NCI-H226 (cell line): ENCODE results near the gene GLYAT.
A peak's percentile ranks its signal among the peaks of the same experiment; 100 is the strongest.

Experiments used
- DNase-seq: peaks from one replicate; pipeline ENCODE4 v3.0.0-alpha.2; 2015

GLYAT gene

GRCh38 chr11:58731819-58732218, at the start of gene GLYAT:
Gene GLYAT (minus strand): TSS chr11:58731943. CDS start chr11:58724496, 7,447 bp downstream.
- no peak for DNase-seq

DNA sequence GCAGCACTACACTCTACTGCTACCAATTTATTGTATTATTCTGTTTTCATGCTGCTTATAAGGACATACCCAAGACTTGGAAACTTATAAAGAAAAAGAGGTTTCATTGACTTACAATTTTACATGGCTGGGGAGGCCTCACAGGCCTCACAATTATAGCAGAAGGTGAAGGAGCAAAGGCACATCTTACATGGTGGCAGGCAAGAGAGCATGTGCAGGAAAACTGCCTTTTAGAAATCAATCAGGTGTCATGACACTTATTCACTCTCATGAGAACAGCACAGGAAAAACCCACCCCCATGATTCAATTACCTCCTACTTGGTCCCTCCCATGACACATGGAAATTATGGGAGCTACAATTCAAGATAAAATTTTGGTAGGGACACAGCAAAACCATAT, 49.6 kb upstream of the GLYAT start:
- DNase-seq, result no peak

DNA sequence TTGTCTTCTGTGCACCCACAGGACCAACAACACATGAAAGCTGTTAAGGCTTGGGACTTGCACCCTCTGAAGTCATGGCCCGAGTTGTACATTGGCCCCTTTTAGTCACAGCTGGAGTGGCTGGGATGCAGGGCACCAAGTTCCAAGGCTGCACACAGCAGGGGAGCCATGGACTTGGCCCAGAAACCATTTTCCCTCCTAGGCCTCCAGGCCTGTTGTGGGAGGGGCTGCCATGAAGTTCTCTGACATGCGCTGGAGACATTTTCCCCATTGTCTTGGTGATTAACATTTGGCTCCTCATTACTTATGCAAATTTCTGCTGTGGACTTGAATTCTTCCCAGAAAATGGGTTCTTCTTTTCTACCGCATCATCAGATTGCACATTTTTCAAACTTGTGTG, 48.8 kb upstream of the GLYAT start:
- no peak for DNase-seq

DNA sequence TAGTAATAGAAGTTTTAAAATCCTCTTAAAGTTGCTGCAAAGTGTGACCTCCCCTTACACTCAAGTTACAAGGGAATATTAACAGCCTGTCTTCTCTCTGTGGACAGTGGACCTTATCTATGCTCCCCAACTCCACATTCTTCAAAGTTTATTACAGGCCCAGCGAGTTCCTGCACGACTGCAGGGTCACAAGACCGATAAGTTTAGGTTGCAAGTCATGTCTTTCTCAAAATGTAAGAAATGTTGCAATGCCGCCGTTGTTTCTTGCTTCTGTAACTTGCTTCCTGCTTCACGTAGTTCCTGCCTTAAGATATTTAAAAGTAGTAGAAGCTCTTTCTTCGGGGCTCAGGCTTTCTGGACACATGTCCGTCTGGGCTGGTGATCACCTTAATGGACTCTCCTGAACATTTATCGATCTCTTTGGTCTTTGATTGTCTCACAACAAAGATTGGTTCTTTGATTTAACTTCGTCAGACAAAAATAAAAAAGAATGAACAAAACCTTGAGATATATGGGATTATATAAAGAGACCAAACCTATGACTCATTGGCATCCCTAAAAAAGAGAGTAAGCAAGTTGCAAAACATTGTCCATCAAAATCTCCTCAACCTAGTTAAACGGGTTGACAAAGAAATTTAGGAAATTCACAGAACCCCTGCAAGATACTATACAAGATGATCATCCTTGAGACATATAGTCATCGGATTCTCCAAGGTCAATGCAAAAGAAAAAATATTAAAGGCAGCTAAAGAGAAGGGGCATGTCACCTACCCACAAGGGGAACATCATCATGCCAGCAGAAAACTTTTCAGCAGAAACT, 45.4 kb upstream of the GLYAT start:
- no peak for DNase-seq

- DNase-seq, result no peak
Observed at GRCh38 chr11:58775066-58775708, 43.4 kb upstream of the GLYAT start.

DNA sequence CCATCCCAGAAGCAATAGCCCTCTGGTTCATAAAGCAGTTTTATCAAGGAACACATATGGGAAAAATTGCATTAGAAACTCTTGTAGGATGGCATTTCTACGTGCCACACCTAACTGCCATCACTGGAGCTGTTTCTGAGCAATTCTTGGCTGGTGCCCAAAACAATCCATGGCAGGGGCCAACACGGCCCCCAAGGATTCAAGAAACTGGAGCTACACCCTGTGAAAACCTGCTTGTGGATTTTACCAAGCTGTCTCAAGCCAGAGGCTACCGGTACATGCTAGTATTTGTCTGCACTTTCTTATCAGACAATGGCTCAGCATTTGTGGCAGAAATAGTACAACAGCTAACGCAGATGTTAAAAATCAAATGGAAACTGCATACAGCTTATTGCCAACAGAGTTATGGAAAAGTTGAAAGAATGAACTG, 42.4 kb upstream of the GLYAT start:
- no peak for DNase-seq

DNA sequence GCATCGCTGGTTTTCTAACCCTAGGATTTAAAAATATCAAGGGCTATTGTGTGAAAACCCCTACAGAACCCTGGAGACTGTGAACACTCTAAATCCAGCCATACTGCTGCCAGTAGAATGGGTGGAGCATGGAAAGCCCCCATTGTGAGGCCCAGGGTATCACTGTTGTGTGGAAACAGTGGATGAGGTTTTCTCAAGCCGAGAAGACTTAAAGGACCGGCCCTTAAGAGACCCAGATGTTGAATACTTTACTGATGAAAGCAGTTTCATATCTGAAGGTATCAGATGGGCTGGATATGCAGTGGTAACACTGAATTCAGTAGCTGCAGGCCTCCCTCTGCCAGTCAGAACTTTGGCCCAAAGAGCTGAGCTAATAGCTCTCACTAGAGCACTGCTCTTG, 41.6 kb upstream of the GLYAT start:
- DNase-seq, result no peak

DNA sequence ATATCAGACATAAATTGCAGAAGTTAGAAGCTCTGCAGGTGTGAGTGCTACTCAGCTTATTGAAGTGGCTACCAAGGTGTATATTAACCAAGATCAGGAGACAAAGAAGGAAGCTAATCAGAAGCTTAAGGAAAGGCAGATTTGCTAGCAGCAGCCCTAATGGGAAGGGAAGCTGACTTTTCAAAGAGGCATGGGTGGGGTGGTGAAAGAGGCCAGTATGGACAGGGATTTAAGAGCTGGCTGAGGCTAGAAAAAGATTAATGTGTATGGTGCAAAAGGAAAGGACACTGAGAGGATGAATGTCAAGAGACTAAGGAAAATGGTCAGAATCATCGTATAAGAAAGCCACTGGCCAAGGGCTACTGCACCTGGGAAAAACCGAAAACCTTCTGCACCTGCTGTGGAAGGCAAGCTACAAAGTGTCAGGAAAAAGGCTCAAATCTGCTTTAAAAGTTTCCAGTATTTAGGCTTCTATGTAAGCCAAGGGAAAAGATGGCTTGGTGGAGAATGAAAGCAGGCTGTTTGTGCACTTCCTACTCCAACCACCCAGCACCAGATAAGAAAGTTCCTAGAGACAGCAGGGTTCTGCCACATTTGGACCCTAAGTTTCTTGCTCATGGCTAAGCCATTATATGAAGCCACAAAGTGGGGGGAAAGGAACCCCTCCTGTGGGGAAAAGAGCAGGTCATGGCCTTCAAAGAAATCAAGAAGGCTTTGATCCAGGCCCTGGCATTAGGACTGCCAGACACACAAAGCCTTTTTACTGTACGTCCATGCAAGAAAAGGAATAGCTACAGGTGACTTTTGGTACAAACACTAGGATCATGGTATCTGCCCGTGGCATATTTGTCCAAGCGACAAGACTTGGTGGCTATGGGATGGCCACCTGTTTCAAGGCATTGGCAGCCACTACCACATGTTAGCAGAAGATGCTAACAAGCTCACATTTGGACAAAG, 40.9 kb upstream of the GLYAT start:
- DNase-seq, result no peak

DNA sequence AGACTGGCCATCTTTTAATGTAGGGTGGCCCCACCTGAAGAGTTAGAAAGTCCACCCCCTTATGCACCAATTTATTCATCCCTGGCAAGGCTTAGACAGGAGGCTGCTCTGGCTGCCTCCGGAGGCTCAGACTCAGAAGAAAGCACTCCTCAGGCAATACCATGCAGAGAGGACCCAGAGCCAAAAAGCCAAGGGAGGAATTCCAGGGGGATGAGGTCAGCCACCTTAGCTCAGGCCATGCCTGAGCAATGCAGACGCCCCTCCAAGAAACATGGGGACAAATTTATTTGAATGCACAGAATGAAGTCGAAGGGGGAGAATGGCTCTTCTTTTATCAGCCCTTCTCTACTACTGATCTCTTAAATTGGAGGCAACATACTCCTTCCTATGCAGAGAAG, 39.7 kb upstream of the GLYAT start:
- DNase-seq, result peak; percentile 21

- DNase-seq, result peak; percentile 38
Observed at GRCh38 chr11:58770627-58771457, 39.1 kb upstream of the GLYAT start.

DNA sequence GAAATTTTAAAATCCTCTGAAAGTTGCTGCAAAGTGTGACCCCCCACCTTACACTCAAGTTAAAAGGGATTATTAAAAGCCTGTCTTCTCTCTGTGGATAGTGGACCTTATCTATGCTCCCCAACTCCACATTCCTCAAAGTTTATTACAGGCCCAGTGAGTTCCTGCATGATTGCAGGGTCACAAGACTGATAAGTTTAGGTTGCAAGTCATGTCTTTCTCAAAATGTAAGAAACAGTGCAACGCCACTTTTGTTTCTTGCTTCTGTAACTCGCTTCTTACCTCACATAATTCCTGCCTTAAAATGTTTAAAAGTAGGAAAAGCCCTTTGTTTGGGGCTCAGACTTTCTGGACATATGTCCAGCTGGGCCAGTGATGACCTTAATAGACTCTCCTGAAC, 38.4 kb upstream of the GLYAT start:
- no peak for DNase-seq

DNA sequence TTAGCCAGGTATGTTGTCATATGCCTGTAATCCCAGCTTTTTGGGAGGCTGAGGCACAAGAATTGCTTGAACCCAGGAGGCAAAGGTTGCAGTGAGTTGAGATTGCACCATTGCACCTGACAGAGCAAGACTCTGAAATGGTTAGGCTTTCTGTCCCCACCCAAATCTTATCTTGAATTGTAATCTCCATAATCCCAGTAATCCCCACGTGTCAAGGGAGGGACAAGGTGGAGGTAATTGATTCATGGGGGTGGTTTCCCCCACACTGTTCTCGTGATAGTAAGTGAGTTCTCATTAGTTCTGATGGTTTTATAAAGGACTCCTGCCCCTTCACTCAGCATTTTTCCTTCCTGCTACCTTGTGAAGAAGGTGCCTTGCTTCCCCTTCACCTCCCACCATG, 37.6 kb upstream of the GLYAT start:
- no peak for DNase-seq

- no peak for DNase-seq
Observed at GRCh38 chr11:58768137-58768536, 36.4 kb upstream of the GLYAT start.

- DNase-seq, result no peak
Observed at GRCh38 chr11:58765078-58765477, 33.3 kb upstream of the GLYAT start.

- DNase-seq, result no peak
Observed at GRCh38 chr11:58763120-58763490, 31.4 kb upstream of the GLYAT start.

- no peak for DNase-seq
Observed at GRCh38 chr11:58762284-58763119, 30.8 kb upstream of the GLYAT start.

- DNase-seq, result no peak
Observed at GRCh38 chr11:58757439-58757838, 25.7 kb upstream of the GLYAT start.

GRCh38 chr11:58745705-58746364, 14.1 kb upstream of the GLYAT start:
- no peak for DNase-seq

DNA sequence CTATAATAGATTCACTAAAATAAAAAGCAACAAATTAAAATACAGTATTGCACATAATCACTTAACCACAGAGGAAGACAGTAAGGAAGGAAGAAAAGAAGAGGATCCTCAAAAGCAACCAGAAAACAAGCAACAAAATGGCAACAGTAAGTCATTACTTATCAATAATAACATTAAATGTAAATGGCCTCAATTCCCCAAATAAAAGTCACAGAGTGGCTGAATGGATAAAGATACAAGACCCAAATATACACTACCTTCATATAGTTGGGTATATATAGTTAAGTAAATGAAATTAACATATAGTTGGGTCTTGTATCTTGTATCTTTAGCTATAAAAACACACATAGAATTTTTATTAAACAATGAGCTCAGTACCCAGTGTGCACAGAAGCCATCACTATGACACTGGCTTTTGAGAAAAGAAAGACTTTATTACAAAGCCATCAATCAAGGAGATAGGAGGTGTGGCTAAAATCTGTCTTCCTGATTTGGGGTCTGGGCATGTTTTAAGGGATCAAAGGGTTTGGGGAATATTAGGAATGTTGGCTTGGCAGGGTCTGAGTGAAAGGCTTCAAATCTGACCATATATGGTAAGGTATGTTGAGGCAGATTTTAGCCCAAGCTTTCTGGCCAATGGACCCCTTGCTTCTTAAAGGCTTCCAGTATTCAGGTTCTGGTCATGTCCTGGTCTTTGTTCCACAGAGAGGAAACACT, 13.4 kb upstream of the GLYAT start:
- no peak for DNase-seq
